Activated T-helper 17 cell treated with anti-CD3 and anti-CD28 coated beads, Interleukin-2, amount 50 U/mL, for 72 hours (primary cell): Measurements from ENCODE around the gene HPS1. TPM values are rescaled to one million over a fixed set of nuclear protein-coding genes. Genes with fewer than 3 reads are reported as not detected.

Experiments
- ATAC-seq: fragments of 150-1000 bp; cut with Tn5 transposase; replicated peaks from 2 replicates; pipeline ENCODE4 v1.10.0; 2021; ENCODE audit warnings: mild to moderate bottlenecking, moderate library complexity
- H3K27ac Mint-ChIP-seq: one replicate; pipeline ENCODE4 v1.8.0; 2022; ENCODE audit warnings: mixed read lengths
- H3K27me3 Mint-ChIP-seq: one replicate; pipeline ENCODE4 v1.8.0; 2022; ENCODE audit warnings: mixed read lengths
- H3K36me3 Mint-ChIP-seq: one replicate; pipeline ENCODE4 v1.8.0; 2022; ENCODE audit warnings: low read depth, mild to moderate bottlenecking, mixed read lengths
- H3K4me1 Mint-ChIP-seq: one replicate; pipeline ENCODE4 v1.8.0; 2022; ENCODE audit warnings: mixed read lengths
- H3K4me3 Mint-ChIP-seq: one replicate; pipeline ENCODE4 v1.8.0; 2022; ENCODE audit warnings: mild to moderate bottlenecking, mixed read lengths
- H3K9me3 Mint-ChIP-seq: one replicate; pipeline ENCODE4 v1.8.0; 2022; ENCODE audit warnings: mixed read lengths
- total RNA-seq, 2 donors: library from RNA; stranded (reverse); gene quantifications; one replicate each; pipeline ENCODE4 v1.2.3, GENCODE V29; 2022

HPS1 gene
- total RNA-seq, 2 donors from 2014 or later = 49.1 to 56.9 TPM

GRCh38 chr10:98403812-98404504, 42.8 kb downstream of the HPS1 start:
- no peaks in the 10 kb centered on the region for H3K9me3 Mint-ChIP-seq
- H3K27me3 Mint-ChIP-seq = no peaks in the 10 kb centered on the region
- H3K4me1 Mint-ChIP-seq = peaks cover 12% of the 10 kb centered on the region
- peak; percentile 59 for ATAC-seq
- peak overlapping the region; percentile 84 for H3K27ac Mint-ChIP-seq
- H3K36me3 Mint-ChIP-seq = peaks cover 12% of the 10 kb centered on the region
- peak overlapping the region; percentile 33 for H3K4me3 Mint-ChIP-seq

GRCh38 chr10:98402931-98403718, 43.6 kb downstream of the HPS1 start:
- no peak for ATAC-seq
- H3K27me3 Mint-ChIP-seq = no peaks in the 10 kb centered on the region
- peaks cover 12% of the 10 kb centered on the region for H3K36me3 Mint-ChIP-seq
- H3K27ac Mint-ChIP-seq = peak overlapping the region; percentile 84
- H3K9me3 Mint-ChIP-seq = no peaks in the 10 kb centered on the region
- H3K4me3 Mint-ChIP-seq = peak overlapping the region; percentile 33
- H3K4me1 Mint-ChIP-seq = peaks cover 12% of the 10 kb centered on the region

GRCh38 chr10:98402478-98402877, 44.3 kb downstream of the HPS1 start:
- H3K27me3 Mint-ChIP-seq = no peaks in the 10 kb centered on the region
- no peak overlapping the region for H3K27ac Mint-ChIP-seq
- H3K4me1 Mint-ChIP-seq = peaks cover 12% of the 10 kb centered on the region
- no peaks in the 10 kb centered on the region for H3K9me3 Mint-ChIP-seq
- no peak overlapping the region for H3K4me3 Mint-ChIP-seq
- peaks cover 12% of the 10 kb centered on the region for H3K36me3 Mint-ChIP-seq
- ATAC-seq = no peak

- H3K4me3 Mint-ChIP-seq = no peak overlapping the region
These were observed 46.3 kb downstream of the HPS1 start for GRCh38 chr10:98400482-98400881.

GRCh38 chr10:98399784-98400183, 47.0 kb downstream of the HPS1 start:
- Mint-ChIP-seq H3K9me3 (no peaks in the 10 kb centered on the region), H3K36me3 (peaks cover 12% of the 10 kb centered on the region), H3K27ac (no peak overlapping the region), H3K4me1 (peaks cover 10% of the 10 kb centered on the region), H3K27me3 (no peaks in the 10 kb centered on the region), H3K4me3 (no peak overlapping the region)
- no peak for ATAC-seq

More at GRCh38 chr10:98400482-98400881, 46.3 kb downstream of the HPS1 start:
- Mint-ChIP-seq H3K4me1 (peaks cover 12% of the 10 kb centered on the region), H3K9me3 (no peaks in the 10 kb centered on the region), H3K36me3 (peaks cover 12% of the 10 kb centered on the region), H3K27me3 (no peaks in the 10 kb centered on the region), H3K27ac (no peak overlapping the region)
- ATAC-seq = peak; percentile 30

GRCh38 chr10:98397089-98397600, 49.6 kb downstream of the HPS1 start:
- H3K4me1 Mint-ChIP-seq = peaks cover 5% of the 10 kb centered on the region

GRCh38 chr10:98396096-98397063, 50.4 kb downstream of the HPS1 start:
- Mint-ChIP-seq H3K36me3 (no peaks in the 10 kb centered on the region), H3K27ac (no peak overlapping the region), H3K4me3 (no peak overlapping the region), H3K4me1 (peaks cover 8% of the 10 kb centered on the region), H3K9me3 (no peaks in the 10 kb centered on the region), H3K27me3 (no peaks in the 10 kb centered on the region)
- no peak for ATAC-seq

More at GRCh38 chr10:98397089-98397600, 49.6 kb downstream of the HPS1 start:
- no peak for ATAC-seq
- Mint-ChIP-seq H3K9me3 (no peaks in the 10 kb centered on the region), H3K27ac (no peak overlapping the region), H3K4me3 (no peak overlapping the region), H3K36me3 (no peaks in the 10 kb centered on the region), H3K27me3 (no peaks in the 10 kb centered on the region)

- Mint-ChIP-seq H3K4me1 (peaks cover 13% of the 10 kb centered on the region), H3K27me3 (no peaks in the 10 kb centered on the region), H3K27ac (no peak overlapping the region), H3K4me3 (no peak overlapping the region), H3K36me3 (no peaks in the 10 kb centered on the region), H3K9me3 (no peaks in the 10 kb centered on the region)
- ATAC-seq = no peak
These were observed 51.8 kb downstream of the HPS1 start for GRCh38 chr10:98394851-98395440.

- Mint-ChIP-seq H3K4me1 (peaks cover 17% of the 10 kb centered on the region), H3K9me3 (no peaks in the 10 kb centered on the region), H3K27ac (no peak overlapping the region), H3K4me3 (peak overlapping the region; percentile 42), H3K36me3 (no peaks in the 10 kb centered on the region), H3K27me3 (no peaks in the 10 kb centered on the region)
- peak; percentile 26 for ATAC-seq
These were observed 55.1 kb downstream of the HPS1 start for GRCh38 chr10:98391578-98391991.

GRCh38 chr10:98391065-98391464, 55.7 kb downstream of the HPS1 start:
- Mint-ChIP-seq H3K36me3 (no peaks in the 10 kb centered on the region), H3K4me1 (peaks cover 17% of the 10 kb centered on the region), H3K9me3 (no peaks in the 10 kb centered on the region), H3K4me3 (peak overlapping the region; percentile 42), H3K27me3 (no peaks in the 10 kb centered on the region), H3K27ac (no peak overlapping the region)
- ATAC-seq = peak; percentile 70

- H3K9me3 Mint-ChIP-seq = no peaks in the 10 kb centered on the region
- no peak overlapping the region for H3K27ac Mint-ChIP-seq
- H3K27me3 Mint-ChIP-seq = no peaks in the 10 kb centered on the region
- no peaks in the 10 kb centered on the region for H3K36me3 Mint-ChIP-seq
- no peak overlapping the region for H3K4me3 Mint-ChIP-seq
- ATAC-seq = no peak
- H3K4me1 Mint-ChIP-seq = peaks cover 17% of the 10 kb centered on the region
These were observed 56.3 kb downstream of the HPS1 start for GRCh38 chr10:98390406-98390805.

GRCh38 chr10:98389398-98389797, 57.3 kb downstream of the HPS1 start:
- Mint-ChIP-seq H3K4me1 (peaks cover 17% of the 10 kb centered on the region), H3K36me3 (no peaks in the 10 kb centered on the region), H3K27ac (no peak overlapping the region), H3K9me3 (no peaks in the 10 kb centered on the region), H3K4me3 (no peak overlapping the region), H3K27me3 (no peaks in the 10 kb centered on the region)
- no peak for ATAC-seq

GRCh38 chr10:98388101-98388655, 58.6 kb downstream of the HPS1 start:
- no peak overlapping the region for H3K27ac Mint-ChIP-seq

More at GRCh38 chr10:98388101-98388655, 58.6 kb downstream of the HPS1 start:
- no peaks in the 10 kb centered on the region for H3K36me3 Mint-ChIP-seq
- no peaks in the 10 kb centered on the region for H3K9me3 Mint-ChIP-seq
- no peak for ATAC-seq
- peaks cover 14% of the 10 kb centered on the region for H3K4me1 Mint-ChIP-seq
- H3K4me3 Mint-ChIP-seq = no peak overlapping the region
- no peaks in the 10 kb centered on the region for H3K27me3 Mint-ChIP-seq
